ENCODE data around the gene SMDT1.
A peak's percentile ranks its signal among the peaks of the same experiment; 100 is the strongest.
"Not testable (repeated sequence)": the region's sequence is repeated elsewhere in the genome, so short reads cannot be mapped to it uniquely, and the experiment has no call there.

Gene SMDT1

DNA sequence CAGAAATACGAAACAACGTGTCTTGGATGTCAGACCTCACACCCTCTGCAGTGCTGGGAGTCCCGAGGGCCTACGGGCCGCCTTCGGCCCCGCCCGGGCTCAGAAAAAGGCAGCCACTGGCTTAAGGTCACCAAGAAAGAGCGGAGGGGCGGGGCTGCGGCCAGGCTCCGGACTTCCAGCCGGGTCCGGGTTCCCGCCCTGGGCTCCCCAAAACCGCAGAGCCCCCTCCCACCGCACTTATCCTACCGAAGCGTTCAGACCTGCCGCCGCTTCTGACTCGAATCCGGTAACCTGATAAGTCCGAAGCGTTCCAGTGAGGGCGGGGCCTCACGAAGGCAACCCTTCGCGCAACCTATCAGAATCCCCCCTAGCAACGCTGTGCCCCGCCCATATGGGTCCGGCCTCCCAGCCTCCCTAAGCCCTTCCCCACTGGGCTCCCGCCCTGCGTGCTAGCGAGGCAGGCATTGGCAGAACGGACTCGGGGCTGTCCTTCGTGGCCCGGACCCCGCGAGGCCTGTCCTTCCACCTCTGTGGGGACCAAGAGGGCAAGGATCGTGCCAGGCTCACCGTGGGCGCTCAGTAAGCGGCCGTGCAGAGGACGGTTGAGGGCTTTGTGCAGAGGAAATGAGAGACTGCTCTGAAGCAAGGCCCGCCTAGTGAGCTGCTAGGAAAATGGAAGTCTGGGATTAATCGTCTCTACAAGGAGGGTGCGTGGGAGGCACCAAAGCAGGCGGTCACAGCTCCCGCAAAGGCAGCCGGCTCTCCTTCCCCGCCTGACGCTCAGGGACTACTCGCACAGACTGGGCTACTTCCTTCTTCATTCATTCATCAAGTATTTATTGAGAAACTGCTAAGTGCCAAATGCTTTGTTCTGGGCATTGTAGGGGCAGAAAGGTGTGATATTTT lies 8.7 kb upstream of the SMDT1 start, which contains the start of gene NAGA:
Gene NAGA, minus strand, starts transcription at position 296 of the 906 bp plus-strand sequence. CDS start 515 bp downstream, outside the sequence.
- peak; percentile 91 for DNase-seq (ENCODE audit: low read depth)

GRCh38 chr22:42071508-42071907 lies 8.0 kb upstream of the SMDT1 start:
- DNase-seq (ENCODE audit: low read depth): not testable (repeated sequence)

DNA sequence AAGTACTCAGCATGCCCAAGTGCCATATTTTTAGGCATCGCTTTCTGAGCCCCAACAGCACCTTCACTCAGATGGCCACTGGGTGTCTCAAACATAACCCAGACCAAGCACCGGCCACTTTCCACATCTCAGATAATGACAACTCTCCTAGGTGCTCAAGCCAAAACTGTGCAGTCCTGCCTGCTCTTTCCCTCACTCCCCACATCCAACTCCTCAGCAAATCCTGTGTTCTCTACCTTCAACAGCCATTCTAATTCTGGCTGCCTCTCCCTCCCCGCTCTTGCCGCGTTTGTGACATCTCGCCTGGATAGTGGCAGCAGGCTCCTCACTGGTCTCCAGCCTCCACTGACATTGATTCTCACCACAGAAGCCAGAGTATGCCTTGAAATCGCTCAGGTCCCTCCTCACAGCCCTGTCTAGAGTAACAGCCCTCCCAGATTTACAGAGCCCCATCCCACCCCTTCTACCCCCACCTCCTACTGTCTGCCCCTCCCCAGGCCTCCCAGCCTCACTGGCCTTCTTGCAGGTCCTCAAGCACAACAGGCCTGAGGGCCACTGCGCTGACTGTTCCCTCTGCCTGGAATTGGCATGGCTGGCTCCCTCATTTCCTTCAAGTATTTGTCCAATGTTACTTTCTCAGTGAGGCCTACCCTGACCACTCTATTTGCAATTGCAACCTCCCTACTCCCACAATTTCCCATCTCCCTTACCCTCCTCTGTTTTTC lies 6.7 kb upstream of the SMDT1 start:
- DNase-seq (ENCODE audit: low read depth): no peak

DNA sequence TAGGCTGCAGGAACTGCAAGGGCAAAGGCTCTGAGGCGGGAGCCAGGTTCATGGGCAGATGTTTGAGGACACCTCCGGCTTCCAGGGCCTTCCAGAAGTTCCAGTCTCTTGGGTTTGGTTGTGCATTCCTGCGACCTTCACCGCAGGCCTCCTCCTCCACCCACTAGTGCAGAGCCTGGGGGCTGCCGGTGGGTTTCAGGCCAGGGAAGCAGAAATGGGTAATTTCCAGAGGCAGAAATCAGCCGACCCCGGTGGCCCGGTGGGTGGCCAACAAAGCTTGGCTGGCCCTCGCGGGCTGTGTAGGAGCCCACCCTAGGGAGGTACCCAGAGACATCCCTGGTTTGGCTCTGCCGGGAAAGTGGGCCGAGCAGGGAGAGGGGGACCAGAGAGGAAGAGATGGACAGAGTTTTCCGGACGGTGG lies 5.9 kb upstream of the SMDT1 start:
- no peak for DNase-seq (ENCODE audit: low read depth)

DNA sequence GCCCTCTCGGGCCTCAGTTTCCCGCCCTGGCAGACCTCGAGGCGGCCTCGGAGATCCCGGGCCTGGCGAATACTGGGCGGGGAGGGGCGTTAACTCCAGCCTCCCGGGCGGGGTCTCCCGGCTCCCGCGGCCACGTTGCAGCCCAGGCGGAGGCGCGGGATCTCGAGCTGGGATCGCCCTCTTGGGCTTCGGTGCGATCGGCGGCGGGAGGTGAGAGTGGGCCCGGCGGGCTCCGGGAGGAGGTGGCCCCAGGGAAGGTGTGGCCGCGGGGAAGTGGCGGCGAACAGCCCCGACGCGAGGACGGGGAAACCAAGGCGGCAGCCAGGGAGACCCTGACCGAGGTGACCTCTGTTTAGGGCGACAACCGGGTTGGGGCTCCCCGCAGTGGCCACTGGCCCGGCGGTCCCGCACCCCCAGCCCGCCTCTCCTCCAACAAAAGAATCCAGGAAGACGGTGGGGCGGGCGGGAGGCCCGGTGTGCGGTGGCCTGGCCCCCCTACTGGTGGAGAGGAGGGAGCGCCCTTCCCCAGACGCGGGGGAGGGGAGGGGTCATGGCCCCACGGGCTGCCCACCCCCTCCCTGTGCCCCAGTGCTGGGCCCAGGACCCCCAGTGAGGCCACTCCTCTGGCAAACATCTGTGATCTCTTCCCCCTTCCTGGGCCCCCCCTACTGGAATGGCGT lies 5.2 kb upstream of the SMDT1 start, which contains the start of gene PHETA2:
Gene PHETA2, plus strand, starts transcription at position 117 of the 680 bp plus-strand sequence. CDS start 3,046 bp downstream, outside the sequence.
- no peak for DNase-seq (ENCODE audit: low read depth)

DNA sequence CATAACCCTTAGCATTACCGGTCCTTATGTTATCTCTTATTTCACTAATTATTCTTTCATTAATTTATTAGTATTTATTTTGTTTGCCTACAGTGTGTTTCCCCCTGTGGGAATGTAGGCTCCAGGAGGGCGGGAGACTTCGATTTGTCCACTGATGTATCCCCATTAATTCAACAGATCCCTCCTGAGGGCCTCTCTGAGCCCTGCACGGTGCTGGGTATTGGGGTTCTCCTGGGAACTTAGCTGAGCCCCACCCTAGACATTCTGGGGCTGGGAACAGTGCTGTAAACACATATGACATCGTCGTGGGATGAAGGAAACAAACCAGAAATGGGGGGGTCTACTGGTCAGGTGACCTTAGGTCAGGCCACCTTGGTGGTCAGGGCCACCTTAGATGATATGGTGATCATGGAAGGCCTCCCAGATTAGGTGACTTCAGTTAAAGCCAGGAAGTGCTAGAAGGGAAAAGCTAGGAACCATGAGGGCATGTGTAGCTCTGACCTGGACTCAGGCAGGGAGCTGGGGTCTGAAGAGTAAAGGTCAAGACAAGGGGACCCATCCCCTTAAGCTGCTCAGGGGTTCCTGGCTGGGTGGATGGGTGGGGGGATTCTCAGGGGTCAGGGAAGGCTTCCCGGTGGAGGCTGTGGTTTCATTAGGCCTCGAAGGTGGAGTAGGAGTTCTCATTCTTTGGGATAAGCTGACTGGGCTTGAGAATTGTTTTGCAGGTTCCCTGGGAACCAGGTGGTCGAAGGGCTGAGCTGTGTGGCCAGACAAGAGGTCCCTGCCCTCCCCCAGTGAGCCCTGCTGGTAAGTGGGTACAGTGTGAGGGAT lies 4.4 kb upstream of the SMDT1 start:
- no peak for DNase-seq (ENCODE audit: low read depth)

DNA sequence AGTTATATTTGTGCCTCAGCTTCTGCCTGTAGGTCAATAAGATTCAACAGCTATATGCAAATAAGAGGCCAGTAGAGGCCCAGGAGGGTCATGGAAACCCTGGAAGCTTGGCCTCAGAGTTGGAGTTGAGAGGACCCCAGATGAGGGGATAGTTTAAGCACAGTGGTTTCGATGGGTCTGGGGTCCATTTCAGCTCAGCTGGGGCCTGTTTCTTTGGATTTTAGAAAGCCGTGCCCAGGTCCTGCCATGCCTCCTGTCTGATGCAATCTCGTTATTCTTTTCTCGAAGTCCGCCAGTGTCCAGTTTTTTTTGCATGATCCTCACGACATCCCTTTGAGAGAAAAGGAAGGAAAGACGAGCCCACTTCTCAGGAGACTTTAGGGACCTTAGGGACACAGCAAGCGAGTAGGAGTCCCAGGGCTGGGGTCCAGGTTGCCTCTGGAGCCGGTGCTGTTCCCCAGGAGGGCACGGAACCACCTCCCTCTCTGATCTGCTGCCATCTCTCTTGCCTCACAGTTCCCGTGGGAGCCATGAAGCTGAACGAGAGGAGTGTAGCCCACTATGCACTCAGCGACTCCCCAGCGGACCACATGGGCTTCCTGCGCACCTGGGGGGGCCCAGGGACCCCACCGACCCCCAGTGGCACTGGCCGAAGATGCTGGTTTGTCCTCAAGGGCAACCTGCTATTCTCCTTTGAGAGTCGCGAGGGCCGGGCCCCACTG lies 2.6 kb upstream of the SMDT1 start:
- DNase-seq (ENCODE audit: low read depth): no peak

GRCh38 chr22:42077486-42078125 lies 1.9 kb upstream of the SMDT1 start:
- no peak for DNase-seq (ENCODE audit: low read depth)

- DNase-seq (ENCODE audit: low read depth): no peak
These were observed 806 bp upstream of the SMDT1 start for GRCh38 chr22:42078469-42079318.

DNA sequence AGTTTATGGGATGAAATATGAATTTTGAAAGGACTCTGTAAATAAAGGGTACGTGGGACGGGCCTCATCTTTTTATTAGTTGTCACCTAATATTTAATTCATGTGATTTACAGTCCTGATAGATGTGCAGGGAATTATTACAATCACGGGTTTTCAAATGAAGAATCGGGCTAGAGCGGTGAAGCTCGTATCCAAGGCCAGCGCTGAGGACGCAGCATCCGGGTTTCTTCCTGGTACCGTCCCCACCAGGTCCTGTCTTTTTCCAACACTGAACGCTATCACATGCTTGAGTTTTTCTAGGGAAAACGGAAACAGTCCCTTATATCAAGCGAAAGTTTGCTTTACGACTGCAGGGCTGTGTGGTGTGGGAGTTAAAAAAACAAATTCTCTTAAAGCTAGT lies 787 bp downstream of the SMDT1 start:
- no peak for DNase-seq (ENCODE audit: low read depth)

- DNase-seq (ENCODE audit: low read depth): no peak
These were observed 3.6 kb downstream of the SMDT1 start for GRCh38 chr22:42083119-42083518.

- no peak for DNase-seq (ENCODE audit: low read depth)
These were observed 5.4 kb downstream of the SMDT1 start for GRCh38 chr22:42084874-42085273.

- no peak for DNase-seq (ENCODE audit: low read depth)
These were observed 6.6 kb downstream of the SMDT1 start for GRCh38 chr22:42086051-42086450.

- peak; percentile 99 for DNase-seq (ENCODE audit: low read depth)
These were observed 11.3 kb downstream of the SMDT1 start, which contains the start of gene NDUFA6 for GRCh38 chr22:42090596-42091454. TSS of gene NDUFA6 (minus strand) at chr22:42090772. CDS start at chr22:42090744, 28 bp downstream.

GRCh38 chr22:42091455-42091782 lies 11.9 kb downstream of the SMDT1 start:
- DNase-seq (ENCODE audit: low read depth): no peak

- no peak for DNase-seq (ENCODE audit: low read depth)
These were observed 21.7 kb downstream of the SMDT1 start for GRCh38 chr22:42101199-42101598.

DNA sequence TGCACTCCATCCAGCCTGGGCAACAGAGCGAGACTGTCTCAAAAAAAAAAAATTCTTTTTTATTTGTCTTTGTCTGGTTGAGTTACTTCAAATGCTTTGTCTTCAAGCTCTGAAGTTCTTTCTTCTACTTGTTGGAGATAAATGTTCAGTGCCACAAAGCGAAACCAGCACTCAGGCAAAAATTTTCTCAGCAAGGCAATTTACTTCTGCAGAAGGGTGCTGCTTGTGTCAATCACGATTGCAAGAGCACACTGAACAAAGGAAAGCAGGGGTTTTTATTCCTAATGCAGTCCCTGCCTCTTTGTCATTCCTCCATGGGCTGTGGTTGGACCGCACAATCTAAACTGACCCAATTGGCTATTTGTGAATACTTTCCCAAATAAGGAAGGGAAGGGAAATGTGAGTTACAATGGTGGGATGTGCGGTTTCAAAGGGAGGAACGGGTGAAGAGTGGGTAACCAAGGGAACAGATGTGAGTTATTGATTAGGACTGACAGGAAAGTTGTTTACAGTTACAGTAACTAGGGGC lies 24.9 kb downstream of the SMDT1 start:
- DNase-seq (ENCODE audit: low read depth): not testable (repeated sequence)

DNA sequence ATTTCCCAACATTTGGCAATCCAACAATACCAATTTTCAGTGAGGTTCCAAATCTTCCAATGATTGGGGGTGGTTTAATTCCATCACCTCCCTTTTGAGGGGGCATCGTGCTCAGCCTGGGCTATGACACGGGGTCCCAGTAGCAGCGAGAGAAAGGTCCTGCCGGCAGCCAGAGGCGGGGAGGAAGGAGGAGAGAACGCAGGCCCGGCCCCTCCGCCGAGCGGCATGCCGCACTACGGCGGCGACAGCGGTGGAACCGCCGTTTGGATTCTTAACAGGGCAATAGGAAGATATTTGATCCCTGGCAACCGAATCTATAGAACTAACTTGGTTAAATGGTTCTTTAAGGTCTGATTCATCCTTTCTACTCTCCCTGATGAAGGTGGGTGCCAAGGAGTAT lies 29.3 kb downstream of the SMDT1 start:
- no peak for DNase-seq (ENCODE audit: low read depth)
